Inflammatory macrophage (primary cell): ENCODE data around the gene AKNA.

Experiments used
- DNase-seq, 2 donors: peaks; one replicate each; pipeline ENCODE4 v3.0.0-alpha.2; 2020 to 2022

The AKNA gene

GRCh38 chr9:114413861-114414301 lies 26.1 kb upstream of the AKNA start:
- DNase-seq = peak; percentile 52 to 66

GRCh38 chr9:114412048-114412683 lies 24.4 kb upstream of the AKNA start:
- DNase-seq = no peak

- no peak for DNase-seq
These were observed 23.7 kb upstream of the AKNA start for GRCh38 chr9:114411452-114411851.

- no peak for DNase-seq
These were observed 23.1 kb upstream of the AKNA start for GRCh38 chr9:114410910-114411309.

- no peak for DNase-seq
These were observed 22.1 kb upstream of the AKNA start for GRCh38 chr9:114409842-114410241.

GRCh38 chr9:114409103-114409780 lies 21.5 kb upstream of the AKNA start:
- peak; percentile 55 to 84 for DNase-seq

- DNase-seq = no peak
These were observed 20.9 kb upstream of the AKNA start for GRCh38 chr9:114408645-114409044.

- DNase-seq = peak in 1 of 2 donors; percentile 14
These were observed 20.1 kb upstream of the AKNA start for GRCh38 chr9:114407889-114408288.

- DNase-seq = no peak
These were observed 18.7 kb upstream of the AKNA start for GRCh38 chr9:114406441-114406840.

GRCh38 chr9:114405294-114406034 lies 17.7 kb upstream of the AKNA start:
- DNase-seq = peak; percentile 88

- DNase-seq = no peak
These were observed 16.7 kb upstream of the AKNA start for GRCh38 chr9:114404531-114404930.

GRCh38 chr9:114403153-114403756 lies 15.5 kb upstream of the AKNA start:
- DNase-seq = no peak

- DNase-seq = no peak
These were observed 13.6 kb upstream of the AKNA start for GRCh38 chr9:114401344-114401743.

GRCh38 chr9:114400772-114401171 lies 13.0 kb upstream of the AKNA start:
- DNase-seq = no peak

- DNase-seq = no peak
These were observed 12.4 kb upstream of the AKNA start for GRCh38 chr9:114400219-114400618.

- no peak for DNase-seq
These were observed 11.6 kb upstream of the AKNA start for GRCh38 chr9:114399381-114399780.

GRCh38 chr9:114397848-114398605 lies 10.2 kb upstream of the AKNA start:
- DNase-seq = peak; percentile 92 to 95

- no peak for DNase-seq
These were observed 9.6 kb upstream of the AKNA start for GRCh38 chr9:114397219-114397847.

GRCh38 chr9:114396558-114397218 lies 8.9 kb upstream of the AKNA start:
- no peak for DNase-seq

- no peak for DNase-seq
These were observed 8.0 kb upstream of the AKNA start for GRCh38 chr9:114395768-114396167.

- no peak for DNase-seq
These were observed 7.5 kb upstream of the AKNA start for GRCh38 chr9:114395334-114395617.
